Occipital lobe (tissue), 2 donors: ENCODE results near the gene PKN2. TPM values are rescaled to one million over a fixed set of nuclear protein-coding genes. Genes with fewer than 3 reads are reported as not detected.
"Not testable (repeated sequence)": the region's sequence is repeated elsewhere in the genome, so short reads cannot be mapped to it uniquely, and the experiment has no call there.

Source experiments
- DNase-seq: peaks from one replicate; lab custom pipeline; 2025; lab: John Stamatoyannopoulos, UW
- total RNA-seq: library from RNA; depleted of rRNA; stranded (reverse); fragments of >200 nt; gene quantifications from one replicate; pipeline ENCODE4 v1.2.3, GENCODE V29; 2014

The PKN2 gene
- total RNA-seq, 1 donor from 2014 or later: 67.4 TPM

GRCh38 chr1:88784551-88784950 is 100.5 kb downstream of the PKN2 start:
- no peak for DNase-seq

GRCh38 chr1:88787023-88787903 is 103.2 kb downstream of the PKN2 start:
- no peak for DNase-seq

GRCh38 chr1:88791192-88791591 is 107.1 kb downstream of the PKN2 start:
- DNase-seq: no peak

GRCh38 chr1:88799491-88799890 is 115.4 kb downstream of the PKN2 start:
- DNase-seq: no peak

GRCh38 chr1:88800382-88801051 is 116.4 kb downstream of the PKN2 start:
- no peak for DNase-seq

GRCh38 chr1:88801575-88802208 is 117.6 kb downstream of the PKN2 start:
- no peak for DNase-seq

- no peak for DNase-seq
Measured at GRCh38 chr1:88802404-88802803, 118.3 kb downstream of the PKN2 start.

GRCh38 chr1:88802950-88803349 is 118.9 kb downstream of the PKN2 start:
- DNase-seq: no peak

GRCh38 chr1:88803444-88803843 is 119.4 kb downstream of the PKN2 start:
- DNase-seq: no peak

- no peak for DNase-seq
Measured at GRCh38 chr1:88812366-88812765, 128.3 kb downstream of the PKN2 start.

- no peak for DNase-seq
Measured at GRCh38 chr1:88813471-88813870, 129.4 kb downstream of the PKN2 start.

GRCh38 chr1:88819642-88820041 is 135.6 kb downstream of the PKN2 start:
- DNase-seq: not testable (repeated sequence)

- DNase-seq: no peak
Measured at GRCh38 chr1:88825721-88826120, 141.6 kb downstream of the PKN2 start.

- no peak for DNase-seq
Measured at GRCh38 chr1:88847643-88848042, 163.6 kb downstream of the PKN2 start.

GRCh38 chr1:88851303-88852063 is 167.4 kb downstream of the PKN2 start:
- DNase-seq: no peak

GRCh38 chr1:88867743-88868521 is 183.9 kb downstream of the PKN2 start:
- DNase-seq: no peak

- not testable (repeated sequence) for DNase-seq
Measured at GRCh38 chr1:88869644-88870043, 185.6 kb downstream of the PKN2 start.

- DNase-seq: no peak
Measured at GRCh38 chr1:88873737-88874349, 189.8 kb downstream of the PKN2 start.

GRCh38 chr1:88875595-88875994 is 191.5 kb downstream of the PKN2 start:
- no peak for DNase-seq
